WI38 (cell line): ENCODE measurements around the gene LINC01488.

Experiments
- H3K4me3 ChIP-seq: 2 replicates; pipeline ENCODE4 v1.5.1; 2011; ENCODE audit warnings: low read depth, mild to moderate bottlenecking, control low read depth, low read length
- TF ChIP-seq, protein P1 (sequence below): IDR thresholded peaks from 2 replicates; pipeline ENCODE4 v1.5.1; 2012; ENCODE audit warnings: low read depth, mild to moderate bottlenecking, control low read depth, low read length

LINC01488 gene

DNA sequence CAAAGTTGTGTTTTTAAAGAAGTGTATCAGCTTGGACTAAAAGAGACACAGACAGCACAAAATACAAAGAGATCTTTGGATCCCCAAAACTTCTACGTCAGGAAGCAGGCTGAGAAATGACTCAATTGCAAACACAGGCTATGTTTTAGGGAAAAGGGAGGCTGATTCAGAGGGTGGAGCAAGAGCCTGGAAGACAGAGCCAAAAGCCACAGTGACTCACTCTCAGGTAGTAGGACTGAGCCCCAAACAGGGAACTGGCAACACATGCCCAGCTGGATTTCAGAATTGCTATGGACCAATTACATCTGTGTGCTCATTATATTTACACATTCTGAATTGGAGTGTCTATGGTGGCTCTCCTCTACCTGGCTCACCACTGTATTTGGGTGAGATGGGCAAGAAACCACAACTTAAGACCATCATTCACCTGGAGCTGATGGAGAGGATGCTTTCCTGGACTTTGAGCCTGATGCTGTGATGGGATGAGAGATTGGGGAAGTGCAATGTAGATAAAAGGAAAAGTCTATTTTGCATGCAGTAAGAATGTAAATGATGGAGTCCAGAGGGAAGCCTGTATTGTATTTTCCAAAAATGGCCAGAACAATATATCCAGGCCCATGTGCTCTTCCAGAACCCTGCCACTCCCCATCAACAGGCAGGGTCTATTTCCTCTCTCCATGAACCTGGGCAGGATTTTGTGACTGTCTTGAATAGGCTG lies 20.8 kb upstream of the LINC01488 start:
- TF ChIP-seq, protein P1, sequence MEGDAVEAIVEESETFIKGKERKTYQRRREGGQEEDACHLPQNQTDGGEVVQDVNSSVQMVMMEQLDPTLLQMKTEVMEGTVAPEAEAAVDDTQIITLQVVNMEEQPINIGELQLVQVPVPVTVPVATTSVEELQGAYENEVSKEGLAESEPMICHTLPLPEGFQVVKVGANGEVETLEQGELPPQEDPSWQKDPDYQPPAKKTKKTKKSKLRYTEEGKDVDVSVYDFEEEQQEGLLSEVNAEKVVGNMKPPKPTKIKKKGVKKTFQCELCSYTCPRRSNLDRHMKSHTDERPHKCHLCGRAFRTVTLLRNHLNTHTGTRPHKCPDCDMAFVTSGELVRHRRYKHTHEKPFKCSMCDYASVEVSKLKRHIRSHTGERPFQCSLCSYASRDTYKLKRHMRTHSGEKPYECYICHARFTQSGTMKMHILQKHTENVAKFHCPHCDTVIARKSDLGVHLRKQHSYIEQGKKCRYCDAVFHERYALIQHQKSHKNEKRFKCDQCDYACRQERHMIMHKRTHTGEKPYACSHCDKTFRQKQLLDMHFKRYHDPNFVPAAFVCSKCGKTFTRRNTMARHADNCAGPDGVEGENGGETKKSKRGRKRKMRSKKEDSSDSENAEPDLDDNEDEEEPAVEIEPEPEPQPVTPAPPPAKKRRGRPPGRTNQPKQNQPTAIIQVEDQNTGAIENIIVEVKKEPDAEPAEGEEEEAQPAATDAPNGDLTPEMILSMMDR = no peak
- H3K4me3 ChIP-seq = no peak overlapping the region

DNA sequence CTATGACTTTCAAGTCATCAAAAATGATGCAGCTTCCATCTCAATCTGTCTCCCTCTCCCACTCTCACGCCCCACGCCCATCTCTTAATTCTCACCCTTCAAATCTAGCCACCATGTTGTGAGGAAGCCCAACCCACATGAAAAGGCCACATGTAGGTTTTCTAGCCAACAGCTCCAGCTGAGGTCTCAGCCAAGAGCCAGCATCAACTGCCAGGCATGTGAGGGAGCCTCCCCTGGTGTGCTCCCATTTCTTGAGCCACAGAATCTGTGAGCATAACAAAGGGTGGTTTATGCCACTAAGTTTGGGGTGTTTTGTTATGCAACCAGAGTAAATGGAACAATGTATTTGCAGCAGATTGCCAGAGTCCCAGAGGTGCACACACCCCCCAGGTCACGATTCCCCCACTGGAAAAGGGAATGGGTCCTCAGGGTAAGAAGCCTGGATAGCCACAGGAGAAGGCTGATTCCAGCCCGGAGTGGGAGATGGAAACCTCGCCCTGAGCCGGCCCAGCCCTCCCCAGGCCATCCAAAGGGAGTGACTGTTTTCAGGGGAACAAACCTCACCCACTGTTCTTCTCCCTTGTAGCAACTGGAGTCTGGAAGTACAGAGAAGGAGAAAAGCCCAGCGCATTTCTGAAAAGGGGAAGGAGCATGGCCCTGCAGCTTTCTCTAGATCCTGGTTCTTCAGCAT lies 20.0 kb upstream of the LINC01488 start:
- TF ChIP-seq, protein P1 = no peak
- H3K4me3 ChIP-seq = no peak overlapping the region

DNA sequence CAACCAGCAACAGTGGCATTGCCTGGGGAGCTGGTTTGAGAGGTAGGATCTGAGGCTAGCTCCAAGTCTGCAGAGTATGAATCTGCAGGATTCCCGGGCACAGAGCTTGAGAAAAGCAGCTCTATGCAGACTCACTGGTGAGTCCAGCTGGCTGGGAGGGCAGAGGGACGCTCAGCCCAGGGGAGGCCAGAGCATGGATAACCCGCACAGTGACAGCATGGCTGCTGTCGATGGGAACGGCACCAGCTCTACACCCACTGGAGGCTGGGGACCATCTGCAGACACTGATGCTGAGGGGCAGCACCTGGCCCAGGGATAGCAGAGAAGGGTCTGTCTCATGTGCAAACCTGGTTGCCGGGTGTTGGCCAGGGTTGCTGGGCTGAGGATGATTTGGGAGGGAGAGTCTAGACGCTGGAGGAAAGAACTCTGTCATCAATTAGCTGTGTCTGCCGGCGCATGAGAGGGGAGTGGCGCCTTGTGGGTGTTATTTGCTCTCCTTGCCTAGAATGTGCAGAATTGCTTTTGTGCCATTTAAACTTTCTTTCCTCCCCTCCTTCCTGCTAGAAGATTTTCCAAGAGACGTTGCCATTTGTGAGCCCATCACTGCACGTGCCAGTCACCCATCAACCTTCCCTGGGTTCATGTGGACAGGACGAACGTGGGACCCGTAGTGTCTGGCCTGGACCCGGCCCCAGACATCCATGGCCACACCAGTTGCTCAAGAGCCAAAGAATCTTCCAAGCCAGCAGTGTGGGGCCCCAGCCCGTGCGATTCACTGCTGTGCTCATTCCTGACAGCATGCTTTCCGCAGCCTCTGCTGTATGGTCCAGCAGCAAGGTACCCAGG lies 19.1 kb upstream of the LINC01488 start:
- TF ChIP-seq, protein P1 = no peak

DNA sequence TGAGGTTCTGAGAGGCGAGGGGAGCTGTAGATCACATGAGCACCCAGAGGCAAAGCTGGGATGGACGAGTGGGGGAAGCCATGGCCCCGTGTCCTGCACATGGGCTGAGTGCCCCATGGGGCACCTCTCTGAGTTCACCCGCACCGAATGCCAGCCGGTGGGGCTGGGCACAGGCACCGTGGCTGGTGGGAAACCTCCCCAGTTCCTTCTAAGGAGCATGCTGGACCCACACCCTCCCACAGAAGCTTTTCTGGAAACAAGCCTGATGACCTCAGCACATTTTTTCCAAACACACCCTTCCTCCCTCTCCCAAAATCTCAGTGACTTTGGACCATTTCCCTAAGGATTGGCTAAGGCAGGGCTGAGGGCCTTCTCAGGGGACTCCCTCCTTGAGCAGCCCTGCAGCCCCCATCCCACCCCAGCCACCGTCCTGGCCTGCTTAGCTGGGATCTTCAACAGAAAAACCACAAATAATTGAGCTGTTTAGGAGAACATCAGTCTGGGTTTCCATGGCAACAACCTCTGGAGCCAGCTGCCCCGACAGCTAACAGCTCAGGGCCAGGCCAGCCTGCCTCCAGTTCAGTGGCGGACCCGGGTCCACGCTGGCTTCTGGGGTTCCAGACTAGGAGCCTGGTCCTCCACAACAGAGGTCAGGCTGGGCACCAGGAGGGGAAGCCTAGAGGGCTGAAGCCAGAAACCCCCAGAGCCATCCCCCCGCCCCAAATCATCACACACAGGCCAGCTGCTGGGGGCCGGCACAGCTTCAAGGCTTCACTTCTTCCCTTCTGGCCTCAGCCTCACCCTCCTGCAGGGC lies 18.1 kb upstream of the LINC01488 start:
- no peak overlapping the region for H3K4me3 ChIP-seq
- TF ChIP-seq, protein P1 = no peak

More for the DNA sequence above, 19.1 kb upstream of the LINC01488 start:
- no peak overlapping the region for H3K4me3 ChIP-seq

DNA sequence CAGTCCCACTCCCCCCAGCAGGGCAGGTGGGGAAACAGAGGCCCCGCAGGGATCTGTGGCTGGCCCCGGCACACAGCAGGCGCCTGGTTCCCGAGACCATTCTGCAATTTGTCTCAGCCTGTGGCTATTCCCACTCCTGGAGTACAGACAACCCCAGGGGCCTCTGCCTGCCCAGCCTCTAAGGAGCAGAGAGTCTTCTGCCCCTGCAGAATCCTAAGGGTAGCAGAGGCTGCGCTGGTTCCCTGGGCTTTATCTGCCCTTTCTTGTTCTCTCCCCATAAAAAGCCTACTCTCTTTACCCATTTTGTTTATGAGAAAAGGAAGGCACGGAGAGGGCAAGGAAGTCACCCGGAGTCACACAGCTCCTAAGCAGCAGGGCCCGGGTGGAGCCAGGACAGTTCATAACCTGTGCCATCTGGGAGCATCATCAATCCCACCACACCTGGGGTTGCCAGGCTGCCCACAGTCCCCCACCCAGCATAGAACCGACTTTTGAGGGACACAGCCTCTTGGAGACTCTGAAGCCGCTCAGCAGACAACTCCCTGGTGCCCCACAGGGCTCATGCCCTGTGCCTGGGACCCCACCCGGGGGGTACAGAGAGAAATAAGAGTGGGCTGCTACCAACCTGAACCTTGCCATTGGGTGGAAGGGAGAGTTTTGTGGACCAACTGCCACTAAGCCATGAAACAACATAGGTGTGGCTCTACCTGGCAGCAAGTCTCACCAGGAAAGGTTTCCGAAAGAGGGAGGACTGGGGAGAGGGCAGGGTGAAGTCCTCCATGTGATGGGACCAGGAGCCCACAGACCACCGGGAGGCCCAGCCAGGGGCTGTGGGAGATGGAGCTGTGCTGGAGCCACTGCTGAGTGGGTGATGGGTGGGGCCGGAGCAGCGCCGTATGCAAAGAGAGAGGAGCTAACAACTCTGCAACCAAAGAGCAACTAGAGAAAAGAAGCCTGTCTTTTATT lies 17.2 kb upstream of the LINC01488 start:
- TF ChIP-seq, protein P1 = no peak
- no peak overlapping the region for H3K4me3 ChIP-seq
